Stimulated activated CD4-positive, alpha-beta T cell treated with anti-CD3 and anti-CD28 coated beads, Interleukin-12 subunit alpha, Interleukin-12 subunit beta, amount 100 ng/mL, for 4 hours (primary cell): ENCODE results near the gene PIP4K2C.
"Not testable (repeated sequence)": the region's sequence is repeated elsewhere in the genome, so short reads cannot be mapped to it uniquely, and the experiment has no call there.

Experiments used
- DNase-seq: peaks from one replicate; pipeline ENCODE4 v3.0.0-alpha.2; 2020

The PIP4K2C gene

DNA sequence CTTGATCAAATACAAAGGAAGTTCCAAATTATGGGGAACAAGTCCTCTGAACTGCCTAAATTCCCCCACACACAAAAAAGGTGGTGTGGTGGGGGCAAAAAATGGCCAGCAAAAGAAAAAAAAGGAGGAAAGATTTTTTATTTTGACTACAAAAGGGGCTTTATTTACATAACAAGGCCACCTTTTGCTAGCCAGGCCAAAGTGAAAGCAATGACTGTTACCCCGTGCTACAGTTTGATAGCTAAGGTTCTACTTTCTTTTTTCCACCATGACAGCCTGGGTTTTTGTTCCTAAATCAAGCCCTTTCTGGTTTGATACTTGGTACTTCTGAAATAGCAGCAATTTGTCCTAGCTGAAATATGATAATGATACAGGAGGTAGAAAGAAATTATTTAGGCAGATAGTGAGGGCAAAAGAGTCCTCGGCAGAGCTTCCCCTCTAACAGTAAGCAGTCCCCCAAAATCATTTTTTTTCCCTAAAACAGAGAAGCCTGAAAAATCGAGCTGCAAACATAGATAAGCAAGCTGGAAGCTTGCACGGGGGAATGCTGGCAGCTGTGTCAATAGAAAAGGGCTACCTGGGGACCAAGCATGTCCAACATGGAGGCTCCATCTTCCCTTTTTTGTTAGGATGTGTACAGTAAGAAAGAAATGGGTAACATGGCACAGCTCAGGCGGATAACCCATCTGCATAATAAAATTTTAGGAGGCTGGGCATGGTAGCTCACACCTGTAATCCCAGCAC lies 50.9 kb downstream of the PIP4K2C start:
- no peak for DNase-seq

DNA sequence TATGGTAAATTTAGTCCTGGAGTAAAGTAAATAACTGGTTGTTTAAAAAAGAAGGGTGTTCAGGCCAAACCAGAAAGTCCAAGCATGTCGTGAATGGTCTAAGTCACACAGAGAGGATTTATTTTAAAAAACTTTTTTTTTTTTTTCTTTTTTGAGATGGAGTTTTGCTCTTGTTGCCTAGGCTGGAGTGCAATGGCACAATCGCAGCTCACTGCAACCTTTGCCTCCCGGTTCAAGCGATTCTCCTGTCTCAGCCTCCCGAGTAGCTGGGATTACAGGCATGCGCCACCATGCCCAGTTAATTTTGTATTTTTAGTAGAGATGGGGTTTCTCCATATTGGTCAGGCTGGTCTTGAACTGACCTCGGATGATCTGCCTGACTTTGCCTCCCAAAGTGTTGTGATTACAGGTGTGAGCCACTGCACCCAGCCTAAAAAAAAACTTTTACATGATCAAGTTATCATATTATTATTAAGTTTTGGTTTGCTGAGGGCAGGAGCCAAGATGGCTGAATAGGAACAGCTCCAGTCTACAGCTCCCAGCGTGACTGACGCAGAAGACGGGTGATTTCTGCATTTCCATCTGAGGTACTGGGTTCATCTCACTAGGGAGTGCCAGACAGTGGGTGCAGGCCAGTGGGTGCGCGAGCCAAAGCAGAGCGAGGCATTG lies 55.1 kb downstream of the PIP4K2C start:
- not testable (repeated sequence) for DNase-seq

DNA sequence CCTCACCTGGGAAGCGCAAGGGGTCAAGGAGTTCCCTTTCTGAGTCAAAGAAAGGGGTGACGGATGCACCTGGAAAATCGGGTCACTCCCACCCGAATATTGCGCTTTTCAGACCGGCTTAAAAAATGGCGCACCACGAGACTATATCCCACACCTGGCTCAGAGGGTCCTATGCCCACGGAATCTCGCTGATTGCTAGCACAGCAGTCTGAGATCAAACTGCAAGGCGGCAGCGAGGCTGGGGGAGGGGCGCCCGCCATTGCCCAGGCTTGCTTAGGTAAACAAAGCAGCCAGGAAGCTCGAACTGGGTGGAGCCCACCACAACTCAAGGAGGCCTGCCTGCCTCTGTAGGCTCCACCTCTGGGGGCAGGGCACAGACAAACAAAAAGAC lies 55.7 kb downstream of the PIP4K2C start:
- not testable (repeated sequence) for DNase-seq
